Thyroid gland (tissue), 4 donors: Measurements from ENCODE around the gene NUP35.

ENCODE experiments used
- CTCF ChIP-seq, 6 experiments: fragments of 200-600 bp in 3 of 6; fragments of 450-650 bp in 3 of 6; sonication (generic) in 3 of 6; IDR thresholded peaks; one replicate each; pipeline ENCODE4 v1.5.1; 2016 to 2019; ENCODE audit warnings: antibody characterized with exemption in 6 of 6, mild to moderate bottlenecking in 2 of 6, inconsistent platforms in 1 of 6, moderate library complexity in 1 of 6
- POLR2A ChIP-seq, 2 donors: fragments of 450-650 bp; IDR thresholded peaks; one replicate each; pipeline ENCODE4 v1.6.1; 2017; ENCODE audit warnings: antibody characterized with exemption in 2 of 2, mild to moderate bottlenecking in 2 of 2, moderate library complexity in 1 of 2

GRCh38 chr2:183193904-183194303 lies 69.7 kb downstream of the NUP35 start:
- TF ChIP-seq CTCF (IDR thresholded peaks at IDR 0.05) (no peak), POLR2A (IDR thresholded peaks at IDR 0.05) (no peak)
